NCI-H69 (cell line): ENCODE results near the gene PIR.

Experiments
- DNase-seq: peaks from one replicate; lab custom pipeline; 2025; lab: John Stamatoyannopoulos, UW

PIR gene

GRCh38 chrX:15483891-15484290 lies 9.2 kb downstream of the PIR start:
- DNase-seq = no peak

- no peak for DNase-seq
Observed at GRCh38 chrX:15475486-15475885, 17.6 kb downstream of the PIR start.

GRCh38 chrX:15475021-15475420 lies 18.1 kb downstream of the PIR start:
- peak; percentile 69 for DNase-seq

- DNase-seq = peak; percentile 14
Observed at GRCh38 chrX:15474028-15474427, 19.1 kb downstream of the PIR start.

GRCh38 chrX:15472531-15472930 lies 20.6 kb downstream of the PIR start:
- DNase-seq = no peak

- DNase-seq = peak; percentile 59
Observed at GRCh38 chrX:15471028-15471427, 22.1 kb downstream of the PIR start.

GRCh38 chrX:15469613-15470012 lies 23.5 kb downstream of the PIR start:
- no peak for DNase-seq

GRCh38 chrX:15468036-15468435 lies 25.1 kb downstream of the PIR start:
- peak; percentile 76 for DNase-seq

GRCh38 chrX:15465896-15466651 lies 27.1 kb downstream of the PIR start:
- DNase-seq = peak; percentile 15

GRCh38 chrX:15465347-15465746 lies 27.8 kb downstream of the PIR start:
- no peak for DNase-seq

GRCh38 chrX:15464704-15465103 lies 28.4 kb downstream of the PIR start:
- no peak for DNase-seq

GRCh38 chrX:15451913-15452312 lies 41.2 kb downstream of the PIR start:
- DNase-seq = peak; percentile 51

GRCh38 chrX:15448010-15448639 lies 45.0 kb downstream of the PIR start:
- DNase-seq = peak; percentile 9

- peak; percentile 5 for DNase-seq
Observed at GRCh38 chrX:15441464-15441863, 51.7 kb downstream of the PIR start.

- no peak for DNase-seq
Observed at GRCh38 chrX:15438332-15438731, 54.8 kb downstream of the PIR start.

GRCh38 chrX:15437724-15438123 lies 55.4 kb downstream of the PIR start:
- no peak for DNase-seq

GRCh38 chrX:15435836-15436619 lies 57.1 kb downstream of the PIR start:
- DNase-seq = no peak

GRCh38 chrX:15434205-15434604 lies 58.9 kb downstream of the PIR start:
- no peak for DNase-seq

- DNase-seq = no peak
Observed at GRCh38 chrX:15430584-15430983, 62.5 kb downstream of the PIR start.

GRCh38 chrX:15430076-15430475 lies 63.1 kb downstream of the PIR start:
- DNase-seq = no peak

- DNase-seq = no peak
Observed at GRCh38 chrX:15425024-15425423, 68.1 kb downstream of the PIR start.

- no peak for DNase-seq
Observed at GRCh38 chrX:15418707-15419181, 74.4 kb downstream of the PIR start.
